CD4-positive, alpha-beta T cell (primary cell): ENCODE measurements around the gene LYST. TPM values are rescaled to one million over a fixed set of nuclear protein-coding genes. Genes with fewer than 3 reads are reported as not detected.

Experiments
- ATAC-seq: fragments of 200-7000 bp; cut with Tn5 transposase; one replicate; pipeline ENCODE4 v1.10.0; 2022; ENCODE audit warnings: mild to moderate bottlenecking; ENCODE audit not compliant: poor library complexity
- CTCF ChIA-PET: fragments of 350-600 bp; sonication (Branson Sonifier 250); formaldehyde crosslinking; loops from one replicate; lab custom pipeline; 2021; ENCODE audit warnings: antibody characterized with exemption, inconsistent platforms; lab: Charles Lee
- POLR2A ChIA-PET: fragments of 350-600 bp; sonication (Branson Sonifier 250); formaldehyde crosslinking; loops from one replicate; lab custom pipeline; 2021; ENCODE audit warnings: antibody characterized with exemption, inconsistent platforms; lab: Charles Lee
- DNase-seq, 14 experiments: peaks; one replicate each; pipeline ENCODE4 v3.0.0-alpha.2; 2013 to 2020; ENCODE audit warnings: mixed read lengths in 2 of 14
- H3K27ac ChIP-seq, 2 donors: one replicate each; pipeline versions ENCODE4 v1.5.1 to v1.7.0; 2013; ENCODE audit warnings: low read length in 2 of 2, low read depth in 1 of 2, mild to moderate bottlenecking in 1 of 2
- H3K27me3 ChIP-seq, 2 experiments: 1 replicate in 1 of 2; 2 replicates in 1 of 2; pipeline versions ENCODE4 v1.6.1 to v1.7.0; 2013; ENCODE audit warnings: low read length in 2 of 2, control low read depth in 1 of 2, mild to moderate bottlenecking in 1 of 2, moderate library complexity in 1 of 2; ENCODE audit not compliant: insufficient read depth in 2 of 2, control insufficient read depth in 1 of 2
- H3K36me3 ChIP-seq: one replicate; pipeline ENCODE4 v1.6.1; 2013; ENCODE audit warnings: low read length, control low read depth; ENCODE audit not compliant: insufficient read depth
- H3K4me1 ChIP-seq: one replicate; pipeline ENCODE4 v1.6.1; 2013; ENCODE audit warnings: low read length, control low read depth; ENCODE audit not compliant: insufficient read depth
- H3K4me3 ChIP-seq: one replicate; pipeline ENCODE4 v1.5.1; 2013; ENCODE audit warnings: mild to moderate bottlenecking, low read length, moderate library complexity
- H3K9me3 ChIP-seq, 2 experiments: 1 replicate in 1 of 2; 2 replicates in 1 of 2; pipeline versions ENCODE4 v1.6.1 to v1.7.0; 2013; ENCODE audit warnings: low read length in 2 of 2, mild to moderate bottlenecking in 2 of 2, control low read depth in 1 of 2, moderate library complexity in 1 of 2; ENCODE audit not compliant: control insufficient read depth in 1 of 2, insufficient read depth in 1 of 2
- H3K27ac Mint-ChIP-seq: one replicate; pipeline ENCODE4 v1.8.0; 2020; ENCODE audit warnings: mixed read lengths
- H3K27me3 Mint-ChIP-seq: one replicate; pipeline ENCODE4 v1.8.0; 2021; ENCODE audit warnings: mixed read lengths
- H3K36me3 Mint-ChIP-seq: one replicate; pipeline ENCODE4 v1.8.0; 2021; ENCODE audit warnings: low read depth, mixed read lengths
- H3K4me1 Mint-ChIP-seq: one replicate; pipeline ENCODE4 v1.8.0; 2021; ENCODE audit warnings: low read depth, mixed read lengths
- H3K4me3 Mint-ChIP-seq: one replicate; pipeline ENCODE4 v1.8.0; 2020; ENCODE audit warnings: mild to moderate bottlenecking, mixed read lengths
- H3K9me3 Mint-ChIP-seq: one replicate; pipeline ENCODE4 v1.8.0; 2020; ENCODE audit warnings: mixed read lengths
- CTCF ChIP-seq: fragments of 200-600 bp; IDR thresholded peaks from one replicate; pipeline ENCODE4 v1.8.0; 2022; ENCODE audit warnings: antibody characterized with exemption, mild to moderate bottlenecking
- intact Hi-C, 2 experiments: fragments of 100-400 bp; cut with DNase I in 1 of 2; cut with micrococcal nuclease in 1 of 2; formaldehyde crosslinking; loops; one replicate each; pipeline versions ENCODE4 v1.15.1 to v1.9.0; 2023 to 2025; cut with DNase I, micrococcal nuclease
- total RNA-seq, 174 experiments: library from RNA in 2 of 174; stranded (reverse) in 2 of 174; gene quantifications; one replicate each; pipeline ENCODE4 v1.2.3 and lab custom pipeline; 2021 to 2026

Gene LYST
- total RNA-seq, 2 experiments from 2014 or later, result 24.9 to 26.8 TPM

GRCh38 chr1:235671992-235672391, 194.7 kb downstream of the LYST start:
- Histone ChIP-seq H3K27ac (no peak overlapping the region), H3K4me1 (no peaks in the 10 kb centered on the region), H3K4me3 (no peak overlapping the region), H3K36me3 (peaks cover 56% of the 10 kb centered on the region), H3K9me3 (peaks cover 25 to 65% of the 10 kb centered on the region in 2 experiments), H3K27me3 (no peaks in the 10 kb centered on the region)
- Mint-ChIP-seq H3K27ac (no peak overlapping the region), H3K9me3 (peaks cover 41% of the 10 kb centered on the region), H3K4me3 (no peak overlapping the region), H3K27me3 (no peaks in the 10 kb centered on the region), H3K4me1 (no peaks in the 10 kb centered on the region), H3K36me3 (peaks cover 93% of the 10 kb centered on the region)
- intact Hi-C loops, result no loop called here
- POLR2A ChIA-PET, result no interaction called here
- CTCF ChIA-PET, result no interaction called here
- TF ChIP-seq CTCF, result no peak
- DNase-seq (no peak), ATAC-seq (no peak)

GRCh38 chr1:235670157-235670776, 196.4 kb downstream of the LYST start:
- Histone ChIP-seq H3K36me3 (peaks cover 38% of the 10 kb centered on the region), H3K27ac (no peak overlapping the region), H3K4me3 (no peak overlapping the region), H3K27me3 (no peaks in the 10 kb centered on the region), H3K4me1 (no peaks in the 10 kb centered on the region), H3K9me3 (peaks cover 15 to 48% of the 10 kb centered on the region in 2 experiments)
- ATAC-seq (no peak), DNase-seq (no peak)
- peaks cover 37% of the 10 kb centered on the region for H3K9me3 Mint-ChIP-seq
- ChIA-PET POLR2A (no interaction called here), CTCF (no interaction called here)
- H3K4me1 Mint-ChIP-seq, result no peaks in the 10 kb centered on the region
- TF ChIP-seq CTCF, result no peak
- H3K36me3 Mint-ChIP-seq, result peaks cover 77% of the 10 kb centered on the region
- intact Hi-C loops, result no loop called here
- no peak overlapping the region for H3K27ac Mint-ChIP-seq
- no peaks in the 10 kb centered on the region for H3K27me3 Mint-ChIP-seq
- no peak overlapping the region for H3K4me3 Mint-ChIP-seq

GRCh38 chr1:235669277-235669676, 197.4 kb downstream of the LYST start:
- intact Hi-C loops, result no loop called here
- no peak for ATAC-seq
- H3K36me3 ChIP-seq, result peaks cover 32% of the 10 kb centered on the region
- H3K27ac ChIP-seq, result no peak overlapping the region
- H3K9me3 Mint-ChIP-seq, result peaks cover 32% of the 10 kb centered on the region
- no peaks in the 10 kb centered on the region for H3K4me1 ChIP-seq
- H3K36me3 Mint-ChIP-seq, result peaks cover 70% of the 10 kb centered on the region
- H3K4me3 Mint-ChIP-seq, result no peak overlapping the region
- no peaks in the 10 kb centered on the region for H3K27me3 ChIP-seq
- TF ChIP-seq CTCF, result no peak
- POLR2A ChIA-PET, result no interaction called here
- no peaks in the 10 kb centered on the region for H3K27me3 Mint-ChIP-seq
- CTCF ChIA-PET, result no interaction called here
- no peak overlapping the region for H3K27ac Mint-ChIP-seq
- H3K4me3 ChIP-seq, result no peak overlapping the region
- peaks cover 12 to 43% of the 10 kb centered on the region in 2 experiments for H3K9me3 ChIP-seq
- DNase-seq, result no peak
- H3K4me1 Mint-ChIP-seq, result no peaks in the 10 kb centered on the region
